Thyroid gland (tissue), 4 donors: ENCODE results near the gene CPTP. TPM values are rescaled to one million over a fixed set of nuclear protein-coding genes. Genes with fewer than 3 reads are reported as not detected.
"Not testable (repeated sequence)": the region's sequence is repeated elsewhere in the genome, so short reads cannot be mapped to it uniquely, and the experiment has no call there.

Experiments
- DNase-seq, 2 donors: peaks; one replicate each; pipeline ENCODE4 v3.0.0-alpha.2; 2019
- H3K27ac ChIP-seq, 3 donors: fragments of 200-600 bp; sonication (generic); 1 replicate in 2 of 3; 2 replicates in 1 of 3; pipeline ENCODE4 v1.5.1; 2016 to 2019; ENCODE audit warnings: mild to moderate bottlenecking in 1 of 3, moderate library complexity in 1 of 3
- H3K27me3 ChIP-seq: fragments of 200-600 bp; sonication (generic); one replicate; pipeline ENCODE4 v1.5.1; 2019
- H3K36me3 ChIP-seq, 2 donors: fragments of 200-600 bp; sonication (generic); one replicate each; pipeline ENCODE4 v1.5.1; 2016 to 2019
- H3K4me1 ChIP-seq, 2 donors: fragments of 200-600 bp; sonication (generic); one replicate each; pipeline ENCODE4 v1.5.1; 2017 to 2019
- H3K4me3 ChIP-seq, 3 donors: fragments of 200-600 bp; sonication (generic); replicated peaks in 1 of 3; 1 replicate in 2 of 3; 2 replicates in 1 of 3; pipeline ENCODE4 v1.5.1; 2016; ENCODE audit warnings: mild to moderate bottlenecking in 1 of 3
- H3K9me3 ChIP-seq: fragments of 200-600 bp; sonication (generic); one replicate; pipeline ENCODE4 v1.5.1; 2017
- CTCF ChIP-seq, 6 experiments: fragments of 200-600 bp in 3 of 6; fragments of 450-650 bp in 3 of 6; sonication (generic) in 3 of 6; IDR thresholded peaks; one replicate each; pipeline ENCODE4 v1.5.1; 2016 to 2019; ENCODE audit warnings: antibody characterized with exemption in 6 of 6, mild to moderate bottlenecking in 2 of 6, inconsistent platforms in 1 of 6, moderate library complexity in 1 of 6
- POLR2A ChIP-seq, 2 donors: fragments of 450-650 bp; IDR thresholded peaks; one replicate each; pipeline ENCODE4 v1.6.1; 2017; ENCODE audit warnings: antibody characterized with exemption in 2 of 2, mild to moderate bottlenecking in 2 of 2, moderate library complexity in 1 of 2
- WGBS, 2 donors: methylation state at CpG; one replicate each; pipeline ENCODE4 v1.1.5; 2017; 5-methylcytosine and 5-hydroxymethylcytosine counted together
- intact Hi-C: fragments of 100-400 bp; cut with DNase I; formaldehyde crosslinking; loops from one replicate; pipeline ENCODE4 v1.15.1; 2023
- total RNA-seq, 4 donors: library from RNA; depleted of rRNA; stranded (reverse); fragments of >200 nt; gene quantifications; one replicate each; pipeline ENCODE4 v1.2.3, GENCODE V29; 2016

The CPTP gene
- total RNA-seq, 4 donors from 2014 or later = 16.7 to 37.3 (median 24.3) TPM

- Histone ChIP-seq H3K9me3 (no peaks in the 10 kb centered on the region), H3K27ac (no peak overlapping the region), H3K27me3 (no peaks in the 10 kb centered on the region), H3K4me3 (no peak overlapping the region), H3K4me1 (peaks cover 0 to 5% of the 10 kb centered on the region in 2 donors), H3K36me3 (no peaks in the 10 kb centered on the region)
- intact Hi-C loops = no loop called here
- 84% methylated on average over 10 of the region's 10 CpGs for WGBS, 2 donors
- no peak for TF ChIP-seq CTCF (IDR thresholded peaks at IDR 0.05)
- no peak for DNase-seq
Measured at GRCh38 chr1:1365875-1366698, 41.5 kb downstream of the CPTP start.

DNA sequence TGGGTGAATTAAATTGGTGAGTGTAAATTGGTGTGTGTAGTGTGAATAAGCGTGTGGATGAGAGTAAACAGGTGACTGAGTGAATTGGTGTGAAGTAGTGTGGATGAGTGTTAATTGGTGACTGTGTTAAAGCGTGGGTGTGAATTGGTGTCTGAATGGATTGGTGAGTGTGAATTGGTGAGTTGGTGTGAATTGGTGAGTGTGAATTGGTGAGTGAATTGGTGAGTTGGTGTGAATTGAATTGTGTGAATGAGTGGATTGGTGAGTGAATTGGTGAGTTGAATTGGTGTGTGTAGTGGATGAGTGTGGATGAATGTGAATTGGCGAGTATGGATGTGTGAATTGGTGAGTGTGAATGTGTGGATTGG is 42.1 kb downstream of the CPTP start:
- intact Hi-C loops = no loop called here
- Histone ChIP-seq H3K4me1 (peaks cover 2% of the 10 kb centered on the region in 2 donors), H3K27me3 (no peaks in the 10 kb centered on the region), H3K36me3 (no peaks in the 10 kb centered on the region), H3K4me3 (no peak overlapping the region), H3K9me3 (no peaks in the 10 kb centered on the region), H3K27ac (no peak overlapping the region)
- WGBS, 2 donors = 94 to 97% methylated on average over 3 of the region's 3 CpGs
- DNase-seq = no peak
- TF ChIP-seq POLR2A (IDR thresholded peaks at IDR 0.05) (no peak), CTCF (IDR thresholded peaks at IDR 0.05) (no peak)

DNA sequence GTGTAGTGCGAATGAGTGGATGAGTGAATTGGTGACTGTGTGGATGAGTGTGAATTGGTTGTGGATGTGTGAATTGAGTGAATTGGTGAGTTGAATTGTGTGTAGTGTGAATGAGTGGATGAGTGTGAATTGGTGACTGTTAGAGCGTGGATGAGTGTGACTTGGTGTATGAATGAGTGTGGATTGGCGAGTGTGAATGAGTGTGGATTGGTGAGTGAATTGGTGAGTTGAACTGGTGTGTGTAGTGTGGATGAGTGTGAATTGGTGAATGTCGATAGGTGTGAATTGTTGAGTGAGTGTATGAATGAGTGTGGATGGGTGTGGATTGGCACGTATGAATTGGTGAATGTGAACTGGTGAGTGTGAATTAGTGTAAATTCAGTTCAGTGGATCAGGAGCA is 42.7 kb downstream of the CPTP start:
- Histone ChIP-seq H3K4me1 (peaks cover 8 to 9% of the 10 kb centered on the region in 2 donors), H3K27ac (no peak overlapping the region), H3K36me3 (no peaks in the 10 kb centered on the region), H3K9me3 (no peaks in the 10 kb centered on the region), H3K4me3 (no peak overlapping the region), H3K27me3 (no peaks in the 10 kb centered on the region)
- intact Hi-C loops = no loop called here
- 96 to 97% methylated on average over 5 of the region's 5 CpGs for WGBS, 2 donors
- DNase-seq = no peak
- no peak for TF ChIP-seq CTCF (IDR thresholded peaks at IDR 0.05)
- TF ChIP-seq POLR2A (IDR thresholded peaks at IDR 0.05) = no peak

DNA sequence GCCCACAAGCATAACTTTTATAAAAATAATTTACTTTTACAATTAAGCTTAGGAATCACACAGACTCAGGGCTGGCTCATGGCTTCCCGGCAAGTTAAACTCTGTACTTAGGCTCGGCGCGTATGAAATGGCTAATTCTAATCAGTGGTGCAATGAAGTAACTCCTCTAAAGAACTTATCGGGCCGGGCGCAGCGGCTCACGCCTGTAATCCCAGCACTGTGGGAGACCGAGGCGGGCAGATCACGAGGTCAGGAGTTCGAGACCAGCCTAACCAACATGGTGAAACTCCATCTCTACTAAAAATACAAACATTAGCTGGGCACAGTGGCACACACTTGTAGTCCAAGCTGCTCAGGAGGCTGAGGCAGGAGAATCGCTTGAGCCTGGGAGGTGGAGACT is 45.5 kb downstream of the CPTP start:
- intact Hi-C loops = loop anchor here (10.0 kb wide), 1 partner anchor 255 kb away; the partner anchor contains the start of gene C1orf159
- H3K27me3 ChIP-seq, H3K36me3 ChIP-seq, DNase-seq, H3K27ac ChIP-seq, H3K4me3 ChIP-seq, H3K9me3 ChIP-seq: not testable (repeated sequence)
- peaks cover 18 to 25% of the 10 kb centered on the region in 2 donors for H3K4me1 ChIP-seq
- 92 to 96% methylated on average over 14 of the region's 14 CpGs for WGBS, 2 donors

DNA sequence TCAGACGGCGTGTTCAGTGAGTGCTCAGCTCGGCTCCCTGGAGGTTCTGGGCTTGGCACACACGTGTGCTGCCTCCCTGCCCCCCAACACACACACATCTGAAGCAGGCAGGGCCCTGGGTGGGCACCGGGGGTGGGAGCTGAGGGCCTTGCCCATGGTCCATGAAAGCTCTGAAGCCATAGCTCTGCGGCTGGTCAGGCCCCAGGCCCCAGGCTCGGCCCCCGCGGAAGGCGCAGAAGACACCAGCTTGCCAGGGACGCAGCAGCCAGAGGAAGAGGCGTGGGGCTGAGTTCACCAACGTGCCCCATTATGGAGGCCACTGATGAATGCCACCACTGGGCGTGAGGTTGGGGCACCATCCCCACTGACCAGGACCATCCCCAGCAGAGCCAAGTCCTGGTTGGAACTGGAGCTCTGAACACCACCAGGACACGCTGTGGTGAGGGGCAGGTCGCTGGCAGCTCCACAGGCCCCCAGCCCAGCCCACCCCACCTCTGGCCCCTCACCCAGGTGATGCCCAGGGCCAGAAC is 46.2 kb downstream of the CPTP start:
- no peak for TF ChIP-seq POLR2A (IDR thresholded peaks at IDR 0.05)
- DNase-seq = no peak
- Histone ChIP-seq H3K4me1 (peaks cover 20 to 25% of the 10 kb centered on the region in 2 donors), H3K27ac (no peak overlapping the region), H3K36me3 (peaks cover 0 to 4% of the 10 kb centered on the region in 2 donors), H3K4me3 (no peak overlapping the region), H3K27me3 (no peaks in the 10 kb centered on the region), H3K9me3 (no peaks in the 10 kb centered on the region)
- 78 to 87% methylated on average over 6 to 12 of the region's 16 CpGs for WGBS, 2 donors
- intact Hi-C loops = loop anchor here (10.0 kb wide), 1 partner anchor 256 kb away; the partner anchor contains the start of gene C1orf159

DNA sequence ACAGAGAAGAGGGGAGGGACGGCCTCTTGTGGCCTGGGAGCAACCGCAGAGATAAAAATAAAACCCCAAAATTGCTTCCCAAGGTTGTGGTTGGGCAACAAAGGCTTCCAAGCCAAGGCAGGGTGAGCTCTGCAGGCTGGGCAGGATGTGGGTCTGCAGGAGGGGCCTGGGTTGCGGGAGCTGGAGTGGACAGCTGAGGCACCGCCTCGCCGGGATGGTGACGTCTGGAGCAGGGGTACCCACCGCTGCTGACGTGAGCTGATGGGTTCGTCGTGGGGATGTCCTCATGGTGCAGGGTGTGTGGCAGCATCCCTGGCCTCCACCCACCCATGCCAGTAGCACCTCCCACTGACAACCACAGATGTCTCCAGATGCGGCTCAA is 46.8 kb downstream of the CPTP start:
- WGBS, 2 donors = 70 to 82% methylated on average over 10 to 12 of the region's 12 CpGs
- TF ChIP-seq CTCF (IDR thresholded peaks at IDR 0.05) (no peak), POLR2A (IDR thresholded peaks at IDR 0.05) (no peak)
- Histone ChIP-seq H3K27ac (no peak overlapping the region), H3K4me1 (peaks cover 23 to 25% of the 10 kb centered on the region in 2 donors), H3K27me3 (no peaks in the 10 kb centered on the region), H3K36me3 (peaks cover 0 to 4% of the 10 kb centered on the region in 2 donors), H3K4me3 (no peak overlapping the region), H3K9me3 (no peaks in the 10 kb centered on the region)
- intact Hi-C loops = loop anchor here (10.0 kb wide), 1 partner anchor 257 kb away; the partner anchor contains the start of gene C1orf159
- no peak for DNase-seq
